Activated T-cell treated with anti-CD3 and anti-CD28 coated beads, Interleukin-2, amount 50 U/mL, for 24 hours (primary cell): ENCODE measurements around the gene NKAIN4.
A peak's percentile ranks its signal among the peaks of the same experiment; 100 is the strongest.
"Not testable (repeated sequence)": the region's sequence is repeated elsewhere in the genome, so short reads cannot be mapped to it uniquely, and the experiment has no call there.

Experiments
- DNase-seq: peaks from one replicate; pipeline ENCODE4 v3.0.0-alpha.2; 2020
- H3K27ac Mint-ChIP-seq: 2 replicates; pipeline ENCODE4 v1.8.0; 2020; ENCODE audit warnings: mild to moderate bottlenecking, mixed read lengths
- H3K27me3 Mint-ChIP-seq: 2 replicates; pipeline ENCODE4 v1.8.0; 2020; ENCODE audit warnings: mixed read lengths
- H3K36me3 Mint-ChIP-seq: 2 replicates; pipeline ENCODE4 v1.8.0; 2020; ENCODE audit warnings: low read depth, mixed read lengths
- H3K4me1 Mint-ChIP-seq: 2 replicates; pipeline ENCODE4 v1.8.0; 2020; ENCODE audit warnings: low read depth, mixed read lengths
- H3K4me3 Mint-ChIP-seq: 2 replicates; pipeline ENCODE4 v1.8.0; 2020; ENCODE audit warnings: mild to moderate bottlenecking, moderate library complexity, mixed read lengths
- H3K9me3 Mint-ChIP-seq: 2 replicates; pipeline ENCODE4 v1.8.0; 2020; ENCODE audit warnings: mixed read lengths

NKAIN4 gene

DNA sequence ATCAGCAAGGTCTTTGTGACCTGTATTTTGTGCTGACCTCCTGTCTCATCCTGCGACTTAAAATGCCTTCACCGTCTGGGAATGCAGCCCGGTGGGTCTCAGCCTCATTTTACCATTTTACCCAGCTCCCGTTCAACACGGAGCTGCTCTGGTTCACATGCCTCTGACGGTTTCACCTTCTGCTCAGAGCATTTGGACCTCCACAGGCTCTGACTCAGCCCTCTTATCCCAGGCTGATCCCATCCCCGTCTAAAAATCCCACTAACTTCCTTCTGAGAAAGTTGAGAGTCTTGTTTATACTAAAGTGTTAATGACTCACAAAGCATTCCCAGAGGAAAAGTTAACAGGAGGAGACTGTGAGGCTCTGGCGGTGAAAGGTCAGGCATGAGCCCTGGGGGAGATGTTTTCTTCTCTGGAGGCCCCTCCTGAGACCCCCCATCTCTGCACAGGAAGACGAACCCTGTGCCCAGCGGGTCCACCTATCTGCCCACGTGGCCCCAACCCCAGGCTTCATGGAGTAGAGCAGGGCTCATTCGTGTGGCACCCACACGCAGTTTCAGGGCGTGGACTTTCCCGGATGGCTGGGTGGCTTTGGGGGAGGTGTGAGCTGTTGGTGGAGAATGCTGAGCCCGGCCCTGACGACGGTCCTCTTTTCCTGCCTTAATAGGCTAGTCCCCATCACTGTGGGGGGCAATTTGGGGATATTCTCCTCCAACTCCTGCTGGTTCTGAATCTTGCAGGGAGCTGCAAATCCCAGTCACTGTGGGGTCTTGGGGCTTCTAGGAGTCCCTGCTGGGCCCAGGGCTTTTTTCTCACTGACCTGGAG is 21.8 kb downstream of the NKAIN4 start:
- Mint-ChIP-seq H3K4me1 (peaks cover 1% of the 10 kb centered on the region), H3K9me3 (no peaks in the 10 kb centered on the region), H3K27ac (no peak overlapping the region), H3K4me3 (no peak overlapping the region), H3K36me3 (no peaks in the 10 kb centered on the region), H3K27me3 (peaks cover 45% of the 10 kb centered on the region)
- DNase-seq = no peak

DNA sequence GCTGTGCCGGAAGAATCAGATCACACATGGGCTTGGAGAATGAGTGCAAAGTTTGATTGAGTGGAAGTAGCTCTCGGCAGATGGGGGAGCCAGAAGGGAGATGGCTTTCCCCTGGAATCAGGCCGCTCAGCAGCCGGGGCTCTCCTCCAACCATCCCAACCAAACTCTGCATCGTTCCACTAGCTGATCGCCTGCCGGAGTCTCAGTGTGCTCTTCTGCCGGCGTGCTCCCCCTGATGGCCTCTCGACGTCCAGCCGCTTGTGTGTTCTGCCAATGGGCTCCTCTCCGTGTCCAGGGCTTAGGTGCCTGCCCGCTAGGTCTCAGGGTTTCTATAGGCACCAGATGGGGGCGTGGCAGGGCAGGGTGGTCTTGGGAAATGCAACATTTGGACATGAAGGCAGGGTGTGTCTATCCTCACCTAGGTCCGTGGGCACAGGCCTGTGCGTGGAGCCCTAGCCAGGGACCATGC is 23.4 kb downstream of the NKAIN4 start:
- peaks cover 1% of the 10 kb centered on the region for H3K4me1 Mint-ChIP-seq
- peaks cover 45% of the 10 kb centered on the region for H3K27me3 Mint-ChIP-seq
- no peak for DNase-seq
- H3K4me3 Mint-ChIP-seq = no peak overlapping the region
- H3K27ac Mint-ChIP-seq = no peak overlapping the region
- no peaks in the 10 kb centered on the region for H3K9me3 Mint-ChIP-seq
- no peaks in the 10 kb centered on the region for H3K36me3 Mint-ChIP-seq

DNA sequence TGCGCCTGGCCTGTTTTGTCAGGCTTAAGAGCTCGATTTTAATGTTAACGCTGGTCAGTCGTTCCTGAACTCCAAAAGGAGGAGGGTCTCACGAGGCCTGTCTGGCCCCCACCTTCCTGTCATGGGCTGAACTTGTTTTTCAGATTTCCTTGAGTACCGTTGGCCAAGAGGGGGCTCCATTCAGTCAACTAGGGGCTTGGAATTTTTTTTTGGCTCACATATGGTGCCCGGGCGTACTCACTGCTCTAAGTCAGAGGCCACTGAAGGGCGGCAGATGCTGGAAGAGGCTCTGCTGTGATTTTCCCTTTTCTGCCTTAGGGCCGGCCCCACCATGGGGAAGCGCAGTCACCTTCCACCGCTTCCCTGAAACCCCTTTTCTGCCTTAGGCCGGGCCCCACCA is 25.5 kb downstream of the NKAIN4 start:
- Mint-ChIP-seq H3K27me3 (peaks cover 45% of the 10 kb centered on the region), H3K36me3 (no peaks in the 10 kb centered on the region), H3K9me3 (no peaks in the 10 kb centered on the region), H3K4me3 (no peak overlapping the region), H3K4me1 (no peaks in the 10 kb centered on the region), H3K27ac (no peak overlapping the region)
- no peak for DNase-seq

DNA sequence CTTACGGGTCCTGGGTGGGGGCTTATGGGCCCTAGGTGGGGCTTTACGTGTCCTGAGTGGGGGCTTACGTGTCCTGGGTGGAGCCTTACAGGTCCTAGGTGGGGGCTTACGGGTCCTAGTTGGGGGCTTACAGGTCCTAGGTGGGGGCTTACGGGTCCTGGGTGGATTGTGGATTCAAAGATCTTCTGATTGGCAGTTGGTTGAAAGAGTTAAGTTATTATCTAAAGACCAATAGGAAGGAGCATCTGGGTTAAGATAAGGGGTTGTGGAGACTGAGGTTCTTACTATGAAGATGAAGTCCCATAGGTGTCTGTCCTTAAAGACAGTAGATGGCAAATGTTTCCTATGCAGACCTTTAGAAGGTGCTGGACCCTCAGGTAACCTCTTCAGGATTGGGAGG is 27.0 kb downstream of the NKAIN4 start:
- no peak for DNase-seq
- H3K4me1 Mint-ChIP-seq = no peaks in the 10 kb centered on the region
- peaks cover 35% of the 10 kb centered on the region for H3K27me3 Mint-ChIP-seq
- H3K9me3 Mint-ChIP-seq = no peaks in the 10 kb centered on the region
- no peak overlapping the region for H3K4me3 Mint-ChIP-seq
- no peaks in the 10 kb centered on the region for H3K36me3 Mint-ChIP-seq
- no peak overlapping the region for H3K27ac Mint-ChIP-seq

DNA sequence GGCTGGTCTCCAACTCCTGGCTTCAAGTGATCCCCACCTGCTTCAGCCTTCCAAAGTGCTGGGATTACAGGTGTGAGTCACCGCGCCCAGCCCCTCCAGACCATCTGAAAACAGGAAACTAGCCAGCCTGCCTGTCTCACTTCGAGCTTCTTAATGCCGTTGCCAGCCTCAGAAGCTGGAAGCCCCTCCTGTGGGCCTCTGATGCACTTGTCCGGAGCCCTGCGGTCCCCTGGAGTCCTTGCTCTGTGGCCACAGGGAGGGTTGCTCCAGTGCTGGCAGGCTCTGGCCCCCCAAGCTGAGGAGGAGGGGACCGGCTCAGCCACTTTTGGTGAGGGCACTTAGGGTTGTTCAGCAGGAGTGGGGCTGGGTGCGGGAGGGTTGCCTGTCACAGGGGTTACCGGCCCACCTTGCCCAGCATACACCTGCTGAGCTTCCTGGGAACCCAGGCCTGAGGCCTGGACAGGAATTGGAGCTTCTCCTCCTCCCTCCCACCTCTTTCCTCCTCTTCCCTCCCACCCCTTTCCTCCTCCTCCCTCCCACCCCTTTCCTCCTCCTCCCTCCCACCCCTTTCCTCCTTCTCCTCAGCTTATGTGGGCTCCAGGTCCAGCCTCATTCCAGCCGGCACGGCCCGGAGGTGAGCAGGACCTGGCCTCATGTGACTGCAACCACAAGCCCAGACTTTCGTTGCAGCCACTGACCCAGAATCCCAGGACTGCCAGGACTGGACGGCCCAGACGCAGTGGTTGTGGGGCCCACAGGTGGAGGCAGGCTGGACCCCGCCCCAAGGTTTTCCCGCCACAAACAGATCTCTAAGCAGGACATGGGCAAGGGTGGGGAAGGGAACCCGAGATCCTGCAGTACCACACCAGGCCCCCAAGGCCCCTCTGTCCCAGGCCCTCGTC is 28.0 kb downstream of the NKAIN4 start:
- Mint-ChIP-seq H3K27ac (no peak overlapping the region), H3K4me1 (no peaks in the 10 kb centered on the region), H3K36me3 (no peaks in the 10 kb centered on the region), H3K4me3 (no peak overlapping the region), H3K9me3 (no peaks in the 10 kb centered on the region), H3K27me3 (peaks cover 25% of the 10 kb centered on the region)
- DNase-seq = no peak

DNA sequence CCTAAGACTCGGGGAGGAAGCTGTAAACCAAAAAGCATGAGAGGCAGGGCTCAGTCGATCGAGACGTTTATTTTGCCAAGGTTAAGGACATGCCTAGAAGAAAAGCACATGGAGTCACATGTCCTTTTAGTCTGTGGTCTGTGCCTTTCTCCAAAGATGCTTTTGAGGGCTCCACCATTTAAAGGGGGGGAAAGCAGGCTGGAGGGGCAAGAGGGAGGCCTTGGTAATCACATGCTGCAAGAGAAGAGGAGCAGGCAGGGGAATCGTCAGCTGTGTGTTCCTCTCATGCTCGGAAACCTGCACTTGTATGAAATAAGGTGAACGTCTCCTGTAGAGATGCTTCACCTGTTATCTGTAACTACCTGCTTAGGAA is 29.2 kb downstream of the NKAIN4 start:
- no peaks in the 10 kb centered on the region for H3K4me1 Mint-ChIP-seq
- peaks cover 13% of the 10 kb centered on the region for H3K27me3 Mint-ChIP-seq
- H3K36me3 Mint-ChIP-seq = no peaks in the 10 kb centered on the region
- no peak overlapping the region for H3K4me3 Mint-ChIP-seq
- H3K9me3 Mint-ChIP-seq = no peaks in the 10 kb centered on the region
- H3K27ac Mint-ChIP-seq = no peak overlapping the region
- DNase-seq = no peak

DNA sequence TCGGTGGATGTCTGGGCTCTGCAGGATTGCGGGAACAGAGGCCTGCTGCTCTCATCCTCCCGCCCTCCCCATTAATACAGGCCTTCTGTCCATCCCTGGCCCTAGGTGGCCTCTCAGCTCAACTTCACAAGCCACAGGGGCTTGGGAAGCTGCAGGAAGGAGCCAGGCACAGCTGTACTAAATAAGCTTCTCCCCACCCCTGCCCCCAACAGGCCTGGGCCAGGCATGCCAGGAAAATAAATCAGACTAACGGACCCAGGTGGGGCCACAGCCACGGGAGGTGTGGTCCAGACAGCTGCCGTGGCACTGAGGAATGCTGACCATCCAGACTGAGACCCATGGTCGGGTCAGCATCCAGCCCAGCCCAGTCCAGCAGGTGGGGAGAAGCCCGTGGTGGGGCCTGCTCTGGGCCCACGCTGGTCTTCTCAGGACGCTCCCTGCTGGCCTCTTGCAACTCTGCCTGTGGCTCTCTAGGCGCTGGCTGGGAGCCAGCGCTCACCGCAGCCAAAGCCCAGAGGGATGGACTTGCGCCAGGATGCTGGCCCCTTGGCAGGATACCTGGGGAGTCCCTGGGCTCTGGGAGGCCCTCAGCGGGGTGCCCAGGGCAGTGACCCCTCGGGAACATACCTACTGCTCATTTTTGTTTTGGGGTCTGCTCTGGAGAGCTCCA is 29.7 kb downstream of the NKAIN4 start:
- H3K4me3 Mint-ChIP-seq = no peak overlapping the region
- H3K4me1 Mint-ChIP-seq = no peaks in the 10 kb centered on the region
- H3K27me3 Mint-ChIP-seq = peaks cover 8% of the 10 kb centered on the region
- H3K36me3 Mint-ChIP-seq = no peaks in the 10 kb centered on the region
- no peak overlapping the region for H3K27ac Mint-ChIP-seq
- H3K9me3 Mint-ChIP-seq = no peaks in the 10 kb centered on the region
- DNase-seq = no peak

DNA sequence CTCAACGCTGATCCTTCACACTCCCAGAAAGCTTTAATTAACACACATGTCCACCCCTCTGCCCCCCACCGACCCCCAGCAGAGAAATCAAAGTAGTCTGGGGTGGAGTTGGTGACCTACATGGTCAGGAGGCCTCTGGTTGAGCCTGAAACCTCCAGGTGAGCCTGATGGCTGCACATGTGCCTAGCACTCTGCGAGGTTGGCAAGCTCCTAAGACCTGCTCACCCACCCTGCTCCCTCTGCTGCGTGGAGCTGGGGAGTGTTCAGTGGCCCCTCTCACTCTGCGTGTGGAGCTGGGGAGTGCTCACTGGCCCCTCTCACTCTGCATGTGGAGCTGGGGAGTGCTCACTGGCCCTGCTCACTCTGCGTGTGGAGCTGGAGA is 30.4 kb downstream of the NKAIN4 start:
- no peak for DNase-seq
- H3K4me1 Mint-ChIP-seq = no peaks in the 10 kb centered on the region
- no peaks in the 10 kb centered on the region for H3K9me3 Mint-ChIP-seq
- no peak overlapping the region for H3K4me3 Mint-ChIP-seq
- H3K27me3 Mint-ChIP-seq = peaks cover under 1% of the 10 kb centered on the region
- H3K27ac Mint-ChIP-seq = no peak overlapping the region
- H3K36me3 Mint-ChIP-seq = no peaks in the 10 kb centered on the region

DNA sequence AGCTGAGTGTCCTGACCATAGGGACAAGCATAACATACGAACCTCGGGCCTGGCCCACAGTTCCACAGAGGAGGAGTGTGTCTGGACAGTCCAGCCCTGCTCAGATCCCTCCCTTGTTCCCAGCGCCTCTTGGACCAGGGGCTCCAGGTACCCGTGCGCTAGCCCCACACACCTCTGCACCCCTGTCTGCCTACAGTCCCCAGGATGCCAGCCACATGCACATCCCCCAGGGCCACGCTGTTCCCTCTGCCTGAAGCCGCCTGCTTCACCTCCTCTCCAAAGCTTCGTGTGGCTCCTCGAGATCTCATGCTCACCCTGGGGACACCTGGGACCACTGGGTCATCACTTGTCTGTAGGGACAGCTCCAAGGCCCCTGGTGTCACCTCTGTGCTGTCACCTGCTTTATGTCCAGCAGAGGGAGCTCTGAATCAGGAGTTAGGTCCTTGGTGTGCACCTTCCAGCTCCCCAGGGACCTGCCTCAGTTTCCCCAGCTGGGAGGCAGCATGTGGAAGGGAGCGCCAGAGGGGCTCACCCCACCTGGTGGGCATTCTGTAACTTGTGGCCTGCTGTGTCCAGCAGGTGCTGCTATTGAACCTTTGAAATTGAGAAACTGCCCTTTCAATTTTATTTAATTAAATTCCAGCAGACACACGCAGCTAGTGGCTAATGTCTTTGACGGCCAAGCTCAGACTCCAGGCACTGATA is 31.0 kb downstream of the NKAIN4 start:
- Mint-ChIP-seq H3K27ac (no peak overlapping the region), H3K27me3 (no peaks in the 10 kb centered on the region), H3K36me3 (no peaks in the 10 kb centered on the region), H3K4me1 (no peaks in the 10 kb centered on the region), H3K9me3 (no peaks in the 10 kb centered on the region), H3K4me3 (no peak overlapping the region)
- DNase-seq = peak; percentile 62

DNA sequence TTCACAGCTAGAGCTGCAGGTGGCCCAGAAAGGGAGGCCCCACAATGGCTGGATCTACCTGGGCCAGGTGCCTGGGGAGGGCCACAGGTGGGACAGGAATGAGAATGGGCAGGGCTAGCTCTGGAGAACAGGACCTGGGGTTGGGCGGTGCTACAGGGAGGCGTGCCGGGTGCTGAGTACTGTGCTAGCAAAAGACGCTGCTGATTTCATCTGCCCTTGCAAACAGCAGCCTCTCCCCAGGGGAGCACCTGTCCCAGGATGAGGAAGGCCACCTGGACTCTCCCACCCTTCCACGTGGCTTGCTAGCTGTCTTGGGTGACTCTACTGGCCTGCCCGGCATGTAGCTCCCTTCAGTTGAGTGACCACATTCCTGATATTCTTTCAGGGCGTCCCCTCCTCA is 31.7 kb downstream of the NKAIN4 start:
- Mint-ChIP-seq H3K27ac (no peak overlapping the region), H3K36me3 (no peaks in the 10 kb centered on the region), H3K9me3 (no peaks in the 10 kb centered on the region), H3K4me3 (no peak overlapping the region), H3K4me1 (no peaks in the 10 kb centered on the region), H3K27me3 (no peaks in the 10 kb centered on the region)
- no peak for DNase-seq

DNA sequence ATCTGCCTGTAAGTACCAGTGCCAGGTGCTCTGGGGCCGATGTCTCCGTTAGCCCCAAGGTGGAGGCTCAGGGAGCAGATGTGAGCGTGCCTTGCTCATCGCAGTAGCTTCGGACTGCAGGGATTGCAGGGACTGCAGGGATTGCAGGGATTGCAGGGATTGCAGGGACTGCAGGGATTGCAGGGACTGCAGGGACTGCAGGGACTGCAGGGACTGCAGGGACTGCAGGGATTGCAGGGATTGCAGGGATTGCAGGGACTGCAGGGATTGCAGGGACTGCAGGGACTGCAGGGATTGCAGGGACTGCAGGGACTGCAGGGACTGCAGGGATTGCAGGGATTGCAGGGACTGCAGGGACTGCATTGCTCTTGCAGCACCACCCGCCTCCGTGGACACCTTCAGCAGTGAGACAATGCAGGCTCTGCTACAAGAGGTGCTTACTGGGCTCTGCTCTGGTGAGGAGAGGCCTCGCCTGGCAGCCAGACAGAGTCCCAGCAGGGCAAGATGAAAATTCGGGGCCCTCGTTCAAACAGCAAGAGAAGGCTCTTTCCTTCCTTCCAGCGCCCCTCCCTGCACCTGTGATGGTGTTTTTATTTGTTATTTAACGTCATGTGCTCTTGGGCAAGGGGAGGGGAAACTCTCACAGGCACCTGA is 32.7 kb downstream of the NKAIN4 start:
- H3K4me3 Mint-ChIP-seq, H3K9me3 Mint-ChIP-seq, H3K36me3 Mint-ChIP-seq, H3K27me3 Mint-ChIP-seq, H3K27ac Mint-ChIP-seq, DNase-seq, H3K4me1 Mint-ChIP-seq: not testable (repeated sequence)

DNA sequence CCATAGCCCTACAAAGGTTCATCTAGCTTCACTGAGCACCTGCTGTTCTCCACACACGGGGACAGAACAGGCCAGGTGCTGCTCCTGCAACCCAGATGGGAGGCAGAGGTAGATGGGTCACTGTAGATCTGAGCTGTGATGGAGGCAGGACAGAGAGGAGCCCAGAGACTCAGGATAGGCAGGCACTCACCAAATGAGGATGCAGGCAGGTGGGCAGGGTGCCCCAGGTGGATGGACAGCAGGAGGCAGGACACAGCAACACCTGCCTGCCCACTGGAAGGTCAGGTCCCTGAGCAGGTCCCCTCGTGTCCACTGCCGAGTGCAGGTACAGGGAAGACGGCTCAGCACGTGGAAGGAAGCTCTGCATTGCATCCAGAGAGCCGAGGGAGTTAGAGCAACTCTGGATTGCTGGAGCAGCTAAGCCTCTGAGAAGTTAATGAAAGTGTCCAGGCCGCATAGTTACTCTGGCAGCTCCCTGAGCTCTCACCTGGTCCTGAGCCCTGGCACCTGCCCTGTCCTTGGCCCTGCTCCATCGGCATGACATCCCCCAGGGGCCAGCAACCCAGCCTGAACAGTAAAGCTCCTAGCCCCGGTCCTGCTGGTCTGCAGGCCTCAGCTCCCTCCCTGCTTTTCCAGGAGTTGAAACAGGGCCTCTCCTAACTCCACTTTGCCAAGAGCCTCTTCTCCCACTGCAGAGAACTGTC is 33.4 kb downstream of the NKAIN4 start:
- Mint-ChIP-seq H3K27ac (no peak overlapping the region), H3K4me3 (no peak overlapping the region), H3K36me3 (no peaks in the 10 kb centered on the region)

DNA sequence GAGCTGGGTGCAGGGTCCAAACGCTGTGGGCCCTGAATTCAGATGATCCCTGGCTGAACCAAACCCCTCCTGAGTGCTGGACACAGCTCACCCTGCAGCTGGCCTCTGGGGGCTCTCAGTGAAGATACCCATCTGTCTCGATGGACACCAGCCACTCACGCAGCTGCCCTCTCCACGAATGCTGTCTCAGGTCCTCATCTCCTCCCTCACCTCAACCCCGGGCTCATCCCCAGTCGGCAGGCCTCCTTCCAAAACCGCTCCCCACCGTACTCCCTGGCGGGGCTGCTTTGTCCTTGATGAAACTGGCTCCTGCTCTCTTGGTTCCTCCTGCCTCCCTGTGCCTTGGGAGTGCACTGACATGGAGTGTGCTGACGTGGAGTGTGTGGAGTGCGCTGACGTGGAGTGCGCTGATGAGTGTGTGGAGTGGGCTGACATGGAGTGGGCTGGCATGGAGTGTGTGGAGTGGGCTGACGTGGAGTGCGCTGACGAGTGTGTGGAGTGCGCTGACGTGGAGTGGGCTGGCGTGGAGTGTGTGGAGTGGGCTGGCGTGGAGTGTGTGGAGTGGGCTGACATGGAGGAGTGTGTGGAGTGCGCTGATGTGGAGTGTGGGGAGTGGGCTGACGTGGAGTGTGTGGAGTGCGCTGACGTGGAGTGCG is 34.3 kb downstream of the NKAIN4 start:
- DNase-seq = no peak
- peaks cover 12% of the 10 kb centered on the region for H3K4me1 Mint-ChIP-seq
- no peak overlapping the region for H3K27ac Mint-ChIP-seq
- H3K9me3 Mint-ChIP-seq = no peaks in the 10 kb centered on the region
- no peaks in the 10 kb centered on the region for H3K27me3 Mint-ChIP-seq
- peaks cover 5% of the 10 kb centered on the region for H3K36me3 Mint-ChIP-seq
- no peak overlapping the region for H3K4me3 Mint-ChIP-seq

More for the DNA sequence above, 33.4 kb downstream of the NKAIN4 start:
- no peaks in the 10 kb centered on the region for H3K9me3 Mint-ChIP-seq
- peaks cover 9% of the 10 kb centered on the region for H3K4me1 Mint-ChIP-seq
- no peaks in the 10 kb centered on the region for H3K27me3 Mint-ChIP-seq
- no peak for DNase-seq
